PFSK-1 (cell line): Measurements from ENCODE around the gene HNRNPM.

Experiments used
- FOXP2 ChIP-seq: optimal IDR thresholded peaks from 2 replicates; pipeline ENCODE3; 2011; ENCODE audit warnings: borderline replicate concordance, control low read depth, inconsistent platforms; ENCODE audit not compliant: insufficient read depth; ENCODE audit errors: extremely low read length, extremely low read depth
- POLR2AphosphoS5 ChIP-seq: IDR thresholded peaks from 2 replicates; pipeline ENCODE4 v1.6.1; 2012; ENCODE audit warnings: low read depth, mild to moderate bottlenecking, control low read depth, low read length, moderate library complexity
- SIN3A ChIP-seq: IDR thresholded peaks from 2 replicates; pipeline ENCODE4 v1.6.1; 2012; ENCODE audit warnings: mild to moderate bottlenecking, low read length, moderate library complexity, borderline replicate concordance; ENCODE audit not compliant: insufficient read depth
- TAF1 ChIP-seq: IDR thresholded peaks from 2 replicates; pipeline ENCODE4 v1.6.1; 2012; ENCODE audit warnings: low read length, control low read depth, borderline replicate concordance; ENCODE audit not compliant: insufficient read depth
- TF ChIP-seq, protein P1 (sequence below), 2 experiments: IDR thresholded peaks; 2 replicates each; pipeline versions ENCODE4 v1.6.1 to v1.8.0; 2011 to 2012; ENCODE audit warnings: low read depth in 2 of 2, low read length in 2 of 2, control low read depth in 1 of 2, inconsistent platforms in 1 of 2, mild to moderate bottlenecking in 1 of 2, moderate library complexity in 1 of 2; ENCODE audit not compliant: insufficient read depth in 1 of 2

HNRNPM gene

DNA sequence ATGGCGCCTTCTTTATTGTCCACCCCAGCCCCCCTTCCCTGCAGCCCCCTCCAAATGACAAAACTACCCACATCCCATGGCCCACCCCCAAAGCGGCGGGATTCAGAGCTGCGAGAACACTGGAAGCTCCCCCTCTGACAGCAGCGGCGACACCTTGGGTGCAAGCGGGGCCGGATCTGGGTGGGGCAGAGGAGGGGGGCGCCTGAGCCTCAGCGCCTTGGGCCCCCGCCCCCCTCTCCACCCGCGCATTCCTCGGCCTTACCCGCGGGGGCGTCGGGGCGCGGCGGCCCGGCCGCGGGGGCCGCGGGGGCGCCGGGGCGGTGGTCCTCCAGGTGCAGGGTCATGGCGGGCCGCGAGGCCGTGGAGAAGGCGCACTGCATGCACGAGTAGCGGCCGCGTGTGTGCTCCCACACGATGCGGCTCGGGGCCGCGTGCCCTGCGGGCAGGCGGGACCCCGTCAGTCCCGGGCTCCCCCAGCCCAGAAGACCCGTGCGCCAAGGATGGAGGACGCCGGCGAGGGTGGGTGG lies 65.9 kb downstream of the HNRNPM start:
- TF ChIP-seq POLR2AphosphoS5: no peak
- no peak for TF ChIP-seq TAF1

DNA sequence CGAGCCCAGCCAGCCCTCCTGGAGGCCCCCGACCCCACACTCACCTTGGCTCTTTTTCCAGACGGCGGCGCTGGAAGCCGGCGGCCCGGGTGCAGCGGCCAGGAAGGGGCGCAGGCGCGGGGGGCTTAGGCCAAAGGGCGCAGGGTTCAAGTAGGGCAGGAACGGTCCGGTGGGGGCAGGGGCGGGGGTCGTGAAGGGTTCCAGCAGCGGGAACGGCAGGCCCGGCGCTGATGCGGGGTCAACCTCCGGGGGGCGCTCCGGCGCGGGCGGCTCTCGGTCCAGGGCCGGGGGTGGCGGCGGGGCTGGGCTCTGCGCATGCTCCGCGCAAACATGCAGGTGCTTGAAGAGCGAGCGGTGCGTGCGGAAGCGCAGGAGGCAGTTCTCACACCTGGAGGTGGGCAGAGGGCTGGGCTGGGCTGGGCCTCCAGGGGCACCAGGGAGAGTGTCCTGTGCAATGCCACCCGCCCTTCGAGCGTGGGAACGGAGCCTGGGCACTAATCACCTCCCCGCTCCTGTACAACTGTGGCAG lies 66.9 kb downstream of the HNRNPM start:
- TF ChIP-seq TAF1: no peak
- TF ChIP-seq, protein P1, sequence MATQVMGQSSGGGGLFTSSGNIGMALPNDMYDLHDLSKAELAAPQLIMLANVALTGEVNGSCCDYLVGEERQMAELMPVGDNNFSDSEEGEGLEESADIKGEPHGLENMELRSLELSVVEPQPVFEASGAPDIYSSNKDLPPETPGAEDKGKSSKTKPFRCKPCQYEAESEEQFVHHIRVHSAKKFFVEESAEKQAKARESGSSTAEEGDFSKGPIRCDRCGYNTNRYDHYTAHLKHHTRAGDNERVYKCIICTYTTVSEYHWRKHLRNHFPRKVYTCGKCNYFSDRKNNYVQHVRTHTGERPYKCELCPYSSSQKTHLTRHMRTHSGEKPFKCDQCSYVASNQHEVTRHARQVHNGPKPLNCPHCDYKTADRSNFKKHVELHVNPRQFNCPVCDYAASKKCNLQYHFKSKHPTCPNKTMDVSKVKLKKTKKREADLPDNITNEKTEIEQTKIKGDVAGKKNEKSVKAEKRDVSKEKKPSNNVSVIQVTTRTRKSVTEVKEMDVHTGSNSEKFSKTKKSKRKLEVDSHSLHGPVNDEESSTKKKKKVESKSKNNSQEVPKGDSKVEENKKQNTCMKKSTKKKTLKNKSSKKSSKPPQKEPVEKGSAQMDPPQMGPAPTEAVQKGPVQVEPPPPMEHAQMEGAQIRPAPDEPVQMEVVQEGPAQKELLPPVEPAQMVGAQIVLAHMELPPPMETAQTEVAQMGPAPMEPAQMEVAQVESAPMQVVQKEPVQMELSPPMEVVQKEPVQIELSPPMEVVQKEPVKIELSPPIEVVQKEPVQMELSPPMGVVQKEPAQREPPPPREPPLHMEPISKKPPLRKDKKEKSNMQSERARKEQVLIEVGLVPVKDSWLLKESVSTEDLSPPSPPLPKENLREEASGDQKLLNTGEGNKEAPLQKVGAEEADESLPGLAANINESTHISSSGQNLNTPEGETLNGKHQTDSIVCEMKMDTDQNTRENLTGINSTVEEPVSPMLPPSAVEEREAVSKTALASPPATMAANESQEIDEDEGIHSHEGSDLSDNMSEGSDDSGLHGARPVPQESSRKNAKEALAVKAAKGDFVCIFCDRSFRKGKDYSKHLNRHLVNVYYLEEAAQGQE (IDR thresholded peaks at IDR 0.05; ENCODE audit: insufficient read depth in 1 of 2, low read depth in 2 of 2, low read length in 2 of 2): no peak

DNA sequence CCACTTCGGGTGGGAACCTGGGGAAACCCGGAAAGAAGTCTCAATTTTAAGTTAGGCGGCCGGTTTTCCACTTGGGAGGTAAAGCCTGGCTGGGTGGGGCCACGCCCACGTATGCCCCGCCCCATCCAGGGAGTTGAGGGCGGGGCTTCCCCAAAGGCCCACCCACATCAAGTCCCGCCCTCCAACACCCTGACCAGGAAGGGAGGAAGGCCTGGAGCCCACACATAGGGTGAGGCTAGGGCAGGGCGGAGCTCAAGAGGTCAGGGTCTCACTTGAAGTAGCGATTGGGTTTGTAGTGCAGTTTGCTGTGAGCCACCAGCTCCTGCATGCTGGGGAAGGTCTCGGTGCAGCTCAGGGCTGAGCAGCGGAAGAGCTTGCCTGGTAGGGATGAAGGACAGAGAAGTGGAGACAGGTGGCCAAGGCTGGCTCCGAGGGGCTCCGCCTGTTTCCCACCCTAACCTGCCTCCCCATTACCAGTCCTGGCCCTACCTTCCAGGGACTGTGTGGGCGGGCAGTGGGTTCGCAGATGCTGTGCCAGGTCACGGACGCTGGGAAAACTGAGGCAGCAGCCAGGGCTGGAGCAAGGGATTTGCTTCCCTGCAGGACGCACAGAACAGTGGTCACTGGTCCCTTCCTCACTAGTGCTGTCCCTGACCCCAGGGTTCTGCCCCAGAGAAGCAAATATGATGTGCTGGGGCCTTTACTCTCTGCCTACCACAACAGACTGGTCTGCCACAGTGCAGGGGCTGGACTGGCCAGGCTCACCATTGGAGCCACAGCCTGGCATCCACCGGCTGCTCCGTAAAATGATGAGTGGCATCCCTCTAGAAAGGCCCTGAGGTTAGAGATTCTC lies 67.6 kb downstream of the HNRNPM start:
- no peak for TF ChIP-seq TAF1
- no peak for TF ChIP-seq FOXP2
- no peak for TF ChIP-seq SIN3A
- TF ChIP-seq, protein P1 (IDR thresholded peaks at IDR 0.05; ENCODE audit: insufficient read depth in 1 of 2, low read depth in 2 of 2, low read length in 2 of 2): no peak
- TF ChIP-seq POLR2AphosphoS5: no peak

DNA sequence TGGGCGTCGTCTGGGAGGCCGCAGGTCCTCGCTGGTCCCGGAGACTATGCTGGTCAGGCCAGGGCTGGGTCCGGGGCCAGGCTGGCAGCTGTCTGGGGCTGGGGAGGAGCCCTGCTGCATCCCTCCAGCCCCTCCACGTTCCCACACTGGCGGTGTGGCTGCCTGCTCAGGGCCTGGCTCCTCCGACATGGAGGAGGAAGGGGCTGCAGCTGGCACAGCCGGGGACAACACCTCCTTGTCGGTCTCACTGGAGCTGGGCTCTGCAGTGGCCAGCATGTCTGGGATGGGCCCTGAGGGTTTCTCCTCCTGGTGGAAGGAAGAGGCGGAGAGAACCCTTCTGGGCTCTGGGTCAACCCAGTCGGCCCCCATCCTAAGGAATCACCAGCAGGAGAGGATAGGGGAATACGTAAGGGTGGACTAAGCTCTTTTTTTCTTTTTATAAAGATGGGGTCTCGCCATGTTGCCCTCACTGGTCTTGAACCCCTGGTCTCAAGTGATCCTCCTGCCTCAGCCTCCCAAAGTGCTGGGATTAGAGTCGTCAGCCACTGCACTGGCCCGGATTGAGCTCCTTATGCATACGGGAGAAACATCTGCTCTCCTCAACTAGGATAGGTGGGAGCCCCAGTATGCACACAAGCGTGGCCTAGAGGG lies 68.4 kb downstream of the HNRNPM start:
- TF ChIP-seq, protein P1 (IDR thresholded peaks at IDR 0.05; ENCODE audit: insufficient read depth in 1 of 2, low read depth in 2 of 2, low read length in 2 of 2): no peak
- TF ChIP-seq FOXP2: no peak
- no peak for TF ChIP-seq POLR2AphosphoS5
- no peak for TF ChIP-seq SIN3A

DNA sequence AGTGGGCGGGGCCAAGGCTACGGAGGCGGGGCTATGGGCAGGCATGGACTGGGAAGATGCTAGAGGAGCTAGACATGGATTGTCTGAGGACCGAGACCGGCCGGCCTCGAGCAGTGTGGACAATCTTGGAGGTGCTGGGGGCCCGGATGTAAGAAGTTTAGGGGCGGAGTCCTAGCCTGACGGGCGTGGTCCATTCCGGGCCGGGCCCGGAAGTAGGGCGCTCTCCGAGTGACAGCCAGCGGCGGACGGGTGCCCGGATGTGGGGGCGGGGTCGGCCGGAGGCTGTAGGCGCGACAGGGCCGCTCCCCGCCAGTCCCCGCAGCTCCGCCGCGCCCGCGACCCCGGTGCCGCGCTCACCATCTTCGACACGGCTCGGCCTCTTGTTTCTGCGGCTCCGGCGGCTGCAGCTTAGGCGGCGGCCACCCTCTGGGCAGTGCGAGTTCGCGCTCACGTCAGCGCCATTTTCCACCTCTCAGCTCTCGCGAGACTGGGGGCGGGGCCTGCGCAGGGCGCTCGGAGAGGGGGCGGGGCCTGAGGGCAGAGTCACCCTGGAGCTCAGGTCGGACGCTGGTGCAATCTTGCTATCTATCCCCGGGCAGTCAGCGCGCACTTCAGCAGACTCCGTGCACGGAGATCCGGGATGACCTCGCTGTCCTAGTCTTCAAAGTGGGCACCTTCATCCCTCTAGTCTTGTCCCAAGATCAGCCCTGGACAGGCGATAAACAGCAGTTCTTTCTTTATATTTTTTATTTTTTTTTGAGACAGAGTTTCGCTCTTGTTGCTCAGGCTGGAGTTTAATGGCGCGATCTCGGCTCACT lies 69.1 kb downstream of the HNRNPM start, which contains the start of gene ZNF414:
Gene ZNF414, minus strand, starts transcription at position 481 of the 818 bp plus-strand sequence. Its CDS starts 121 bp downstream, at position 360.
- peak; percentile 87 for TF ChIP-seq TAF1
- TF ChIP-seq, protein P1 (IDR thresholded peaks at IDR 0.05; ENCODE audit: insufficient read depth in 1 of 2, low read depth in 2 of 2, low read length in 2 of 2): peak in 1 of 2 experiments; percentile 40; a peak in 1 of 4 replicates
- TF ChIP-seq POLR2AphosphoS5: peak; percentile 93
- TF ChIP-seq SIN3A: no peak
- peak; percentile 59 for TF ChIP-seq FOXP2
